HEK293 (cell line): Measurements from ENCODE around the gene MZT2B.
"Not testable (repeated sequence)": the region's sequence is repeated elsewhere in the genome, so short reads cannot be mapped to it uniquely, and the experiment has no call there.

Experiments used
- CTCF ChIA-PET: fragments of 350-600 bp; formaldehyde crosslinking; extraction: SDS; loops from one replicate; lab custom pipeline; 2021; ENCODE audit warnings: antibody characterized with exemption; lab: Yijun Ruan, JAX
- POLR2A ChIA-PET: fragments of 300-600 bp; formaldehyde crosslinking; extraction: SDS; loops from one replicate; lab custom pipeline; 2020; ENCODE audit warnings: antibody characterized with exemption, inconsistent platforms; lab: Yijun Ruan, JAX
- H3K27ac ChIP-seq: fragments of 200-500 bp; sonication (Bioruptor generic); 2 replicates; pipeline ENCODE4 v1.5.1; 2014; ENCODE audit warnings: low read depth, low read length, control low read depth, inconsistent platforms; ENCODE audit errors: extremely low read depth
- H3K36me3 ChIP-seq, 2 experiments: fragments of 200-500 bp in 1 of 2; sonication (Bioruptor generic) in 1 of 2; 1 replicate in 1 of 2; 2 replicates in 1 of 2; pipeline ENCODE4 v1.5.1; 2014 to 2017; ENCODE audit warnings: inconsistent platforms in 2 of 2, low read length in 2 of 2; ENCODE audit not compliant: control insufficient read depth in 2 of 2, insufficient read depth in 1 of 2
- H3K4me1 ChIP-seq: fragments of 200-500 bp; sonication (Bioruptor generic); 2 replicates; pipeline ENCODE4 v1.5.1; 2014; ENCODE audit warnings: mild to moderate bottlenecking, low read length, inconsistent platforms; ENCODE audit not compliant: control insufficient read depth, insufficient read depth
- H3K4me3 ChIP-seq: 2 replicates; pipeline ENCODE4 v1.5.1; 2011; ENCODE audit warnings: low read depth, mild to moderate bottlenecking, control low read depth, low read length, moderate library complexity
- H3K9me3 ChIP-seq: fragments of 200-500 bp; sonication (Bioruptor generic); 2 replicates; pipeline ENCODE4 v1.5.1; 2014; ENCODE audit warnings: low read depth, low read length, inconsistent platforms; ENCODE audit not compliant: control insufficient read depth, insufficient read depth
- EGR2 ChIP-seq: fragments of 450-650 bp; formaldehyde crosslinking; IDR thresholded peaks from 2 replicates; pipeline ENCODE4 v1.5.1; 2016; ENCODE audit warnings: low read depth, missing biosample characterization, missing genetic modification characterization
- GLI2 ChIP-seq: fragments of 450-650 bp; formaldehyde crosslinking; IDR thresholded peaks from 2 replicates; pipeline ENCODE4; 2017; ENCODE audit warnings: missing biosample characterization, missing genetic modification characterization, low read depth, borderline replicate concordance
- GLI4 ChIP-seq: fragments of 450-650 bp; formaldehyde crosslinking; IDR thresholded peaks from 2 replicates; pipeline ENCODE4 v1.5.1; 2016; ENCODE audit warnings: missing biosample characterization, missing genetic modification characterization
- GLIS2 ChIP-seq: fragments of 450-650 bp; formaldehyde crosslinking; IDR thresholded peaks from 2 replicates; pipeline ENCODE4 v1.5.1; 2016; ENCODE audit warnings: missing biosample characterization, missing genetic modification characterization
- KLF8 ChIP-seq: fragments of 450-650 bp; formaldehyde crosslinking; IDR thresholded peaks from 2 replicates; pipeline ENCODE4 v1.5.1; 2016; ENCODE audit warnings: missing biosample characterization, missing genetic modification characterization
- PRDM10 ChIP-seq: fragments of 450-650 bp; formaldehyde crosslinking; IDR thresholded peaks from 2 replicates; pipeline ENCODE4 v1.5.1; 2016; ENCODE audit warnings: missing biosample characterization, missing genetic modification characterization
- TCF7L2 ChIP-seq: IDR thresholded peaks from 2 replicates; pipeline ENCODE4 v1.6.1; 2011; ENCODE audit warnings: low read depth, mild to moderate bottlenecking, inconsistent platforms, low read length, moderate library complexity, borderline replicate concordance
- ZFHX2 ChIP-seq: fragments of 450-650 bp; formaldehyde crosslinking; conservative IDR thresholded peaks from 2 replicates; pipeline ENCODE4 v1.5.1; 2016; ENCODE audit warnings: missing biosample characterization, missing genetic modification characterization
- ZIC2 ChIP-seq: fragments of 450-650 bp; formaldehyde crosslinking; IDR thresholded peaks from 2 replicates; pipeline ENCODE4 v1.5.1; 2016; ENCODE audit warnings: missing biosample characterization, missing genetic modification characterization
- ZNF132 ChIP-seq: fragments of 450-650 bp; formaldehyde crosslinking; IDR thresholded peaks from 2 replicates; pipeline ENCODE4 v1.5.1; 2017; ENCODE audit warnings: missing biosample characterization, missing genetic modification characterization, borderline replicate concordance
- ZNF146 ChIP-seq: fragments of 450-650 bp; formaldehyde crosslinking; IDR thresholded peaks from 2 replicates; pipeline ENCODE4 v1.5.1; 2016; ENCODE audit warnings: missing biosample characterization, missing genetic modification characterization
- ZNF518A ChIP-seq: fragments of 450-650 bp; formaldehyde crosslinking; conservative IDR thresholded peaks from 2 replicates; pipeline ENCODE4 v1.5.1; 2016; ENCODE audit warnings: low read depth, missing biosample characterization, missing genetic modification characterization
- ZNF529 ChIP-seq: fragments of 450-650 bp; formaldehyde crosslinking; IDR thresholded peaks from 2 replicates; pipeline ENCODE4 v1.5.1; 2017; ENCODE audit warnings: missing genetic modification characterization, missing biosample characterization; ENCODE audit not compliant: insufficient replicate concordance
- ZNF596 ChIP-seq: fragments of 450-650 bp; IDR thresholded peaks from 2 replicates; pipeline ENCODE4 v1.5.0; 2018; ENCODE audit warnings: missing biosample characterization, mild to moderate bottlenecking, missing genetic modification characterization, moderate library complexity
- ZNF600 ChIP-seq: fragments of 450-650 bp; formaldehyde crosslinking; IDR thresholded peaks from 2 replicates; pipeline ENCODE4 v1.5.1; 2016; ENCODE audit warnings: missing biosample characterization, missing genetic modification characterization
- ZNF785 ChIP-seq: fragments of 450-650 bp; formaldehyde crosslinking; IDR thresholded peaks from 2 replicates; pipeline ENCODE4 v1.5.1; 2016; ENCODE audit warnings: missing biosample characterization, missing genetic modification characterization
- ZSCAN18 ChIP-seq: fragments of 450-650 bp; formaldehyde crosslinking; IDR thresholded peaks from 2 replicates; pipeline ENCODE4 v1.5.1; 2016; ENCODE audit warnings: missing biosample characterization, missing genetic modification characterization

MZT2B gene

GRCh38 chr2:130157354-130157753, 24.7 kb upstream of the MZT2B start:
- H3K4me1 ChIP-seq, H3K27ac ChIP-seq, H3K9me3 ChIP-seq, CTCF ChIA-PET, H3K4me3 ChIP-seq, POLR2A ChIA-PET: not testable (repeated sequence)
- peak; percentile 65; the same call in 1 of the 2 replicates for TF ChIP-seq EGR2 (tag by site-specific recombination)
- TF ChIP-seq GLIS2: peak; percentile 27; the same call in 1 of the 2 replicates
- peak; percentile 51; the same call in 1 of the 2 replicates for TF ChIP-seq ZNF600
- TF ChIP-seq ZIC2: peak; percentile 45
- peak; percentile 63 for TF ChIP-seq ZFHX2 (tag by site-specific recombination)
- peaks cover 4 to 83% of the 10 kb centered on the region in 2 experiments; a peak in 2 of 3 replicates for H3K36me3 ChIP-seq

GRCh38 chr2:130157825-130158514, 24.1 kb upstream of the MZT2B start:
- H3K36me3 ChIP-seq: peaks cover 4 to 83% of the 10 kb centered on the region in 2 experiments; a peak in 2 of 3 replicates
- not testable (repeated sequence) for H3K4me1 ChIP-seq

GRCh38 chr2:130158631-130159030, 23.4 kb upstream of the MZT2B start:
- no peak overlapping the region for H3K27ac ChIP-seq
- TF ChIP-seq KLF8 (tag by site-specific recombination) (no peak), ZNF132 (no peak), ZNF529 (tag by site-specific recombination) (no peak), ZNF518A (tag by site-specific recombination) (no peak), ZNF146 (no peak), ZSCAN18 (tag by site-specific recombination) (no peak), ZNF785 (tag by site-specific recombination) (no peak), GLI4 (tag by site-specific recombination) (no peak), ZNF596 (tag by site-specific recombination) (no peak), GLI2 (tag by site-specific recombination) (no peak), TCF7L2 (no peak)

More at GRCh38 chr2:130157825-130158514, 24.1 kb upstream of the MZT2B start:
- peak; percentile 14; the same call in 1 of the 2 replicates for TF ChIP-seq PRDM10 (tag by site-specific recombination)
- POLR2A ChIA-PET, CTCF ChIA-PET, H3K9me3 ChIP-seq, H3K4me3 ChIP-seq, H3K27ac ChIP-seq: not testable (repeated sequence)

More at GRCh38 chr2:130158631-130159030, 23.4 kb upstream of the MZT2B start:
- CTCF ChIA-PET: no interaction called here
- peaks cover 4 to 84% of the 10 kb centered on the region in 2 experiments; a peak in 2 of 3 replicates for H3K36me3 ChIP-seq
- no peak overlapping the region for H3K4me3 ChIP-seq
- POLR2A ChIA-PET: interaction anchor here (1.3 kb wide), 1 partner anchor 12 kb away, joined by 4 read pairs; no protein-coding TSS in a partner anchor
- H3K4me1 ChIP-seq: no peaks in the 10 kb centered on the region
- H3K9me3 ChIP-seq: no peaks in the 10 kb centered on the region
